Activated effector memory CD4-positive, alpha-beta T cell treated with Interleukin-2 at 50 U/mL for 16 hours (primary cell): ENCODE data around the gene SSX7.
"Not testable (repeated sequence)": the region's sequence is repeated elsewhere in the genome, so short reads cannot be mapped to it uniquely, and the experiment has no call there.

Experiments
- DNase-seq: peaks from one replicate; pipeline ENCODE4 v3.0.0-alpha.2; 2020

Gene SSX7

DNA sequence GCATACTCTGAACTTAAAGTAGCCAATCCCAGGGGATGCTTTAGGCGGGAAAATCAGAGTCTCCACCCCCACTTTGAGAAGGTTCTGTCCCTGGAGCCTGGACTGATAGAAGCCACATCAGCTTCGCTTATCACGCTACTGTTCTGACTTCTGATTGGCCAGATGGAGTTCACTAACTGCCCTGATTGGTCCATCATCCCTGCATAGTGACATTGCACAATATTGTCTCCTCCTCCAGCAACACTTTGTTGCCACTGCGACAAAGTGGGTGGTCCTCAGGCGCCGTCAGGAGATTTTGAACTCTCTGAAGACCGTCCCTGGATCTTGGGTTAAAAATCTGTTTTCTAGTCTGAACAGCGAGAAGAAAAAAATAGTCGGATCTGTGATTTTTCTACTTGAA lies at the start of gene SSX7:
Gene SSX7 (minus strand): TSS at position 101 of the 400 bp plus-strand sequence. CDS start 1,428 bp downstream, outside the sequence.
- DNase-seq: not testable (repeated sequence)

- DNase-seq: not testable (repeated sequence)
These were observed 37.3 kb upstream of the SSX7 start for GRCh38 chrX:52692034-52692433.

DNA sequence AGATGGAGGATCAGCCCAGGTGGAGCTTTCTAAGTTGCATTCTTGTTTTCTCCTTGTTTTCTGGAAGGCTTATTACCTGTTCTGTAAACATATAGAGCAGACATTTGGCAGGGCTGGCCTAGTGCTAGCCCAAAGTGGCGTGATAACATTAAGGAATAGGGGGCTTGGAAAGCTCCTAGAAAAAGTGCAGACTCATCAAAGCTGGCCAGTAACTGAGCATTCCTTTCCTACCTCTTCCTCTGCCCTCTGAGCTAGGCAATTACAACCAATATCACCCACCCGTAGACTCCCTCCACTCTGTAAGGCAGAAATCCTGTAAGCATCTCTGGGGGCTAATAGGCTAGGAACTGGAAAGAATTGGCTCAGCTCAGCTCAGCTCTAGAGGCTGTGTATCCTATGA lies 7.5 kb upstream of the SSX7 start:
- DNase-seq: not testable (repeated sequence)

- DNase-seq: not testable (repeated sequence)
These were observed 775 bp upstream of the SSX7 start for GRCh38 chrX:52655475-52655874.

DNA sequence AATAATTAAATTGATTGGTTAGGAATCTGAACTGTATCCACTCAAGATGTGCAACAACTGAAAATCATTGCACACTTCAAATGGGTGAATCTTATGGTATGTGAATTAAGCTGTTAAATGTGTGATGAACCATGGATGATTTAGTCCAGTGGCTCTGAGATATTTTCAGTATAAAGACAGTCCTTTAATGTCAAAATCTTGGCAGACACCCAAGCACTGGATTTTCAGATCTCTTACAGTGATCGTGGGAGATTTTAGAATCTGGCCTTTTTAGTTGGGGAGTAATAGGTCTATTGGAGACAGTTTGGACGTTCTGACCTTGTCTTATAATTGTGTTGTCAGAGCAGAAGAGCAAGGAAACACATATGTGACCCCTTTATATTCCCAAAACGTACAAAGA lies 4.0 kb downstream of the SSX7 start:
- not testable (repeated sequence) for DNase-seq

GRCh38 chrX:52648956-52649355 lies 5.7 kb downstream of the SSX7 start:
- DNase-seq: not testable (repeated sequence)

GRCh38 chrX:52628483-52628882 lies 26.2 kb downstream of the SSX7 start:
- not testable (repeated sequence) for DNase-seq

GRCh38 chrX:52620661-52621060 lies 34.0 kb downstream of the SSX7 start:
- DNase-seq: not testable (repeated sequence)

DNA sequence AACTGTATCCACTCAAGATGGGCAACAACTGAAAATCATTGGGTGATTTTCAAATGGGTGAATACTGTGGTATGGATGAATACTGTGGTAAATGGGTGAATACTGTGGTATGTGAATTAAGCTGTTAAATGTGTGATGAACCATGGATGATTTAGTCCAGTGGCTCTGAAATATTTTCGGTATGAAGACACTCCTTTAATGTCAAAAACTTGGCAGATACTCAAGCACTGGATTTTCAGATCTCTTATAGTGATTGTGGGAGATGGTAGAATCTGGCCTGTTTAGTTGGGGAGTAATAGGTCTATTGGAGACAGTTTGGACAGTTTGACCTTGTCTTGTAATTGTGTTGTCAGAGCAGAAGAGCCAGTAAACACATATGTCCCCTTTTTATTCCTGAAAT lies 45.7 kb downstream of the SSX7 start:
- DNase-seq: no peak

GRCh38 chrX:52603151-52603550 lies 51.5 kb downstream of the SSX7 start:
- DNase-seq: not testable (repeated sequence)

- DNase-seq: no peak
These were observed 55.8 kb downstream of the SSX7 start for GRCh38 chrX:52598886-52599285.

GRCh38 chrX:52594658-52595057 lies 60.0 kb downstream of the SSX7 start:
- DNase-seq: no peak
